ENCODE data around the gene SLC30A1.

- TF ChIP-seq EP300 (IDR thresholded peaks at IDR 0.05; ENCODE audit: borderline replicate concordance in 1 of 2, control insufficient read depth in 1 of 2, low read depth in 2 of 2, low read length in 2 of 2) = no peak
- TF ChIP-seq CHD4 (IDR thresholded peaks at IDR 0.05) = no peak
- TF ChIP-seq, protein P1, sequence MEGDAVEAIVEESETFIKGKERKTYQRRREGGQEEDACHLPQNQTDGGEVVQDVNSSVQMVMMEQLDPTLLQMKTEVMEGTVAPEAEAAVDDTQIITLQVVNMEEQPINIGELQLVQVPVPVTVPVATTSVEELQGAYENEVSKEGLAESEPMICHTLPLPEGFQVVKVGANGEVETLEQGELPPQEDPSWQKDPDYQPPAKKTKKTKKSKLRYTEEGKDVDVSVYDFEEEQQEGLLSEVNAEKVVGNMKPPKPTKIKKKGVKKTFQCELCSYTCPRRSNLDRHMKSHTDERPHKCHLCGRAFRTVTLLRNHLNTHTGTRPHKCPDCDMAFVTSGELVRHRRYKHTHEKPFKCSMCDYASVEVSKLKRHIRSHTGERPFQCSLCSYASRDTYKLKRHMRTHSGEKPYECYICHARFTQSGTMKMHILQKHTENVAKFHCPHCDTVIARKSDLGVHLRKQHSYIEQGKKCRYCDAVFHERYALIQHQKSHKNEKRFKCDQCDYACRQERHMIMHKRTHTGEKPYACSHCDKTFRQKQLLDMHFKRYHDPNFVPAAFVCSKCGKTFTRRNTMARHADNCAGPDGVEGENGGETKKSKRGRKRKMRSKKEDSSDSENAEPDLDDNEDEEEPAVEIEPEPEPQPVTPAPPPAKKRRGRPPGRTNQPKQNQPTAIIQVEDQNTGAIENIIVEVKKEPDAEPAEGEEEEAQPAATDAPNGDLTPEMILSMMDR (IDR thresholded peaks at IDR 0.05 in 2 of 3, conservative IDR thresholded peaks at IDR 0.05 in 1 of 3; ENCODE audit: control insufficient read depth in 2 of 3, extremely low read depth in 1 of 3, insufficient read depth in 1 of 3, low read depth in 3 of 3, low read length in 3 of 3) = no peak
- no peak for TF ChIP-seq SREBF2 (IDR thresholded peaks at IDR 0.05; ENCODE audit: low read length)
- TF ChIP-seq POLR2AphosphoS5 (IDR thresholded peaks at IDR 0.05; ENCODE audit: low read length) = no peak
- no peak for TF ChIP-seq CHD2 (IDR thresholded peaks at IDR 0.05; ENCODE audit: borderline replicate concordance, low read depth, low read length)
- TF ChIP-seq, protein P2, sequence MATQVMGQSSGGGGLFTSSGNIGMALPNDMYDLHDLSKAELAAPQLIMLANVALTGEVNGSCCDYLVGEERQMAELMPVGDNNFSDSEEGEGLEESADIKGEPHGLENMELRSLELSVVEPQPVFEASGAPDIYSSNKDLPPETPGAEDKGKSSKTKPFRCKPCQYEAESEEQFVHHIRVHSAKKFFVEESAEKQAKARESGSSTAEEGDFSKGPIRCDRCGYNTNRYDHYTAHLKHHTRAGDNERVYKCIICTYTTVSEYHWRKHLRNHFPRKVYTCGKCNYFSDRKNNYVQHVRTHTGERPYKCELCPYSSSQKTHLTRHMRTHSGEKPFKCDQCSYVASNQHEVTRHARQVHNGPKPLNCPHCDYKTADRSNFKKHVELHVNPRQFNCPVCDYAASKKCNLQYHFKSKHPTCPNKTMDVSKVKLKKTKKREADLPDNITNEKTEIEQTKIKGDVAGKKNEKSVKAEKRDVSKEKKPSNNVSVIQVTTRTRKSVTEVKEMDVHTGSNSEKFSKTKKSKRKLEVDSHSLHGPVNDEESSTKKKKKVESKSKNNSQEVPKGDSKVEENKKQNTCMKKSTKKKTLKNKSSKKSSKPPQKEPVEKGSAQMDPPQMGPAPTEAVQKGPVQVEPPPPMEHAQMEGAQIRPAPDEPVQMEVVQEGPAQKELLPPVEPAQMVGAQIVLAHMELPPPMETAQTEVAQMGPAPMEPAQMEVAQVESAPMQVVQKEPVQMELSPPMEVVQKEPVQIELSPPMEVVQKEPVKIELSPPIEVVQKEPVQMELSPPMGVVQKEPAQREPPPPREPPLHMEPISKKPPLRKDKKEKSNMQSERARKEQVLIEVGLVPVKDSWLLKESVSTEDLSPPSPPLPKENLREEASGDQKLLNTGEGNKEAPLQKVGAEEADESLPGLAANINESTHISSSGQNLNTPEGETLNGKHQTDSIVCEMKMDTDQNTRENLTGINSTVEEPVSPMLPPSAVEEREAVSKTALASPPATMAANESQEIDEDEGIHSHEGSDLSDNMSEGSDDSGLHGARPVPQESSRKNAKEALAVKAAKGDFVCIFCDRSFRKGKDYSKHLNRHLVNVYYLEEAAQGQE (IDR thresholded peaks at IDR 0.05; ENCODE audit: low read depth, low read length) = no peak
Observed at GRCh38 chr1:211580303-211580687, 1.3 kb upstream of the SLC30A1 start.
